NCI-H2081 treated with DMSO at 0.1 percent for 48 hours (cell line): ENCODE data around the gene MYRIP.
"Not testable (repeated sequence)": the region's sequence is repeated elsewhere in the genome, so short reads cannot be mapped to it uniquely, and the experiment has no call there.

Experiments
- DNase-seq: peaks from one replicate; lab custom pipeline; 2025; lab: John Stamatoyannopoulos, UW

The MYRIP gene

DNA sequence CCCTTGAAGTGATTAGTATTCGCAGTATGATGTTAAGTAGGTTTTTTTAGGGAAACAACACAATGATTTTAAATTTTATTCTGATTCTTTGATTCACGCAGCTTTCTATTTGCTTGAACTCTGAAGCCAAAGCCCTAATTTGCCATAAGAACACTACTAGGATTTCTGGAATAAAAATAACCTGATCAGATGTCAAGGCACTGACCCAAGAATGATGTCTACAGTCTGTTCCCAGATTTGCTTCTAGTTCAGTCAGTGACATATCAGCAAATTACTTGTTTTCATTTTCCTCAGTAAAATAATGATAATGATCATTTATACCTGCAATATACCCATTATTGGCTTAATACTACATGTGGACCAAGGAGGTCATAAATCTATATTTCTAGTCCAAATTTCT lies 320.6 kb downstream of the MYRIP start:
- DNase-seq, result no peak

DNA sequence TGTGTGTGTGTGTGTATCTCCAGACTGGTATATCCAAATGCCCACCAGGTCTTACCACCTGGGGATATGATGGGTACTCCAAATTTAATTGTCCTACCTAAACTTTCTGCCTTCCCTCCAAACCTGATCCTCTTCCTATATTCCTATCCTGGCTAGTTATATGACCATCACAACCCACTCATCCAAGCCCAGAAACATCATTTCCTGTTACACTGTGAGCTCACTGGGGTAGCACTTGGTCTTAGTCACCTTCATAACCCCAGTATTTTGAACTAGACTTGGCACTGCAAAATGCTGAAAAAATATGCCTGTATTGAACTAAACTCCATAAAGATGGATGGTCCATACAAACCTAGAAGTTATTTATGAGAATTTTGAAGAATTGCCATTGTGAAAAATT lies 321.3 kb downstream of the MYRIP start:
- DNase-seq, result no peak

DNA sequence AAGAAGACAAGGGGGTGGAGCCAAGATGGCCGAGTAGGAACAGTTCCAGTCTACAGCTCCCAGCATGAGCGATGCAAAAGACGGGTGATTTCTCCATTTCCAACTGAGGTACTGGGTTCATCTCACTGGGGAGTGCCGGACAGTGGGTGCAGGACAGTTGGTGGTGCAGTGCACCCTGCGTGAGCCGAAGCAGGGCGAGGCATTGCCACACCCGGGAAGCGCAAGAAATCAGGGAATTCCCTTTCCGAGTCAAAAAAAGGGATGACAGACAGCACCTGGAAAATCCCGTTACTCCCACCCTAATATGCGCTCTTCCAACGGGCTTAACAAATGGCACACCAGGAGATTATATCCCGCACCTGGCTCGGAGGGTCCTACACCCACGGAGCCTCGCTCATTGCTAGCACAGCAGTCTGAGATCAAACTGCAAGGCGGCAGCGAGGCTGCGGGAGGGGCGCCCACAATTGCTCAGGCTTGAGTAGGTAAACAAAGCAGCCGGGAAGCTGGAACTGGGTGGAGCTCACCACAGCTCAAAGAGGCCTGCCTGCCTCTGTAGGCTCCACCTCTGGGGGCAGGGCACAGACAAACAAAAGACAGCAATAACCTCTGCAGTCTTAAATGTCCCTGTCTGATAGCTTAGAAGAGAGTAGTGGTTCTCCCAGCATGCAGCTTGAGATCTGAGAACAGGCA lies 324.6 kb downstream of the MYRIP start:
- DNase-seq, result not testable (repeated sequence)

DNA sequence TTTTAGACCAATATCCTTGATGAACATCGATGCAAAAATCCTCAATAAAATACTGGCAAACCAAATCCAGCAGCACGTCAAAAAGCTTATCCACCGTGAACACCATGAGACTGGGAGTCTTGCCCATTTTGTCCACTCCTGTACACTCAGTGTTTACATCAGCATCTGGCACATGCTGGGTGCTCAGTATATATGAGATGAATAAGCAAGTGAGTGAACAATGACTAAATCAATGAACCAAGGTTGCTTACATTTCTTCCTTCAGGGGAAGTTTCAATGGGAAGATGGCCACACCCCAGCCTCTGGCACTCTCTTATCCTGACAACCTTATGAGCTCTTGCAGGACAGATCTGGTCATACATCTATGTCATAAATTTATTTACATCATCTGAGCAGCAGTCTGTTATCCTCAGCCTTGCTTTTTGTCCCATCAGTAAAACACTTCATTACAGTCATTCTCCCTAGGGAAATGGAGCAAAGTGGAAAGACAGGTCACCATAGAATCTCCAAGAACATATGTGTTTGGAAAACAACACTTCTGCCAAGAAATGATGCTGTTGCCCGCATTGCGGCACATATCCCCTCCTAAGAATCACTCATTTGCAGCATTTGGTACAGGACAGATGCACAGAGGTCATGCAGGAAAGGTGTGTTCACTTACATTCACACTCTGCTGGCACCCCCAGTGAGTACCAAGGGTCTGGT lies 328.3 kb downstream of the MYRIP start:
- no peak for DNase-seq

DNA sequence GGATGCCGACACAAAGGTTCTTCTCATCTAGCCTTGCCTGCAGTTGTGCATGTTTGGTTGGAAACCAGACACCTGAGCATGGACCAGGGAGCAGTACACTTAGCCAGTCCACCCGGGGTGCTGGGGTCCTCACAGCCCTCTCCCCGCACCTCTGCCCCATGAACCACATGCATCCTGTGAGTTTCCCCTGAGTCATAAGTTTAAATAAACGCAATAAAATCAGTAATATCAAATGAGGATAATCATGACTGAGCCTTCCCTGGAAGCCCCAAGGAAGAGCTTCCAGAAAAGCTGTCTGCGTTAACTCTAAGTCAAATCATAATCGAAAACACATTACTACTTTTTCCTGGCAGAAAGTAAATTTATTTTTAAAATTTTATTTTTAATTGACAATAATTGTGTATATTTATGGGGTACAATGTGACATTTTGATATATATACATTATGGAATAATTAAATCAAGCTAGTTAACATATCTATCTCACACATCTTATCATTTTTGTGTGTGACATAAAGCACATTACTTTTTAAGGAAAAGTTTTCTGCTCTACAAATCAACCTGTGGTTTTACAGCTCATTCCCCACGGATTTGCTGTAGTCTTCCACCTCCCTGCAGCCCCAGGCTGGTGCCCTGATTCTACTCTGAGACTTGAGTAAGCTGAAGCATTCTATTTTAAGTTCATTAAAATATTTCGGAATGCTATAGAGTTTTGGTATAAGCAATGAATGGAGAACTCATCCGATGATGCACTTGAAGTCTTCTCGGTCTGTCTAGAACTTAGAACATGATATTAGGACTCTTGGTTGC lies 334.1 kb downstream of the MYRIP start:
- DNase-seq, result no peak

DNA sequence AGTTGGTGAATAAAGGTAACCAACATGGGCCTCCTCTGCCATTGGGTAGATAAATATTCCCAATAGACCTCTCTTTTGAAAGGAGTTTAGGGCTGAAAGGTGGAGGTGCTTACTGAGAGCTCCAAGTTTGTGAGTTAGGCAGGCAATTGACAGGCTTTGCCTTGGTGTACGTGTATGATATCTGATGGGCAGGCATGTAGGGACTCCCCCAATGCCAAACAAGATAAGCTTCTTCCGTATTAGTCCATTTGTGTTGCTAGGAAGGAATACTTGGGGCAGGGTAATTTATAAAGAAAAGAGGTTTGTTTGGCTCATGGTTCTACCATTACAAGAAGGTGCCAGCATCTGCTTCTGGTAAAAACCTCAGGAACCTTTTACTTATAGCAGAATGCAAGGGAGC lies 339.4 kb downstream of the MYRIP start:
- DNase-seq, result no peak

DNA sequence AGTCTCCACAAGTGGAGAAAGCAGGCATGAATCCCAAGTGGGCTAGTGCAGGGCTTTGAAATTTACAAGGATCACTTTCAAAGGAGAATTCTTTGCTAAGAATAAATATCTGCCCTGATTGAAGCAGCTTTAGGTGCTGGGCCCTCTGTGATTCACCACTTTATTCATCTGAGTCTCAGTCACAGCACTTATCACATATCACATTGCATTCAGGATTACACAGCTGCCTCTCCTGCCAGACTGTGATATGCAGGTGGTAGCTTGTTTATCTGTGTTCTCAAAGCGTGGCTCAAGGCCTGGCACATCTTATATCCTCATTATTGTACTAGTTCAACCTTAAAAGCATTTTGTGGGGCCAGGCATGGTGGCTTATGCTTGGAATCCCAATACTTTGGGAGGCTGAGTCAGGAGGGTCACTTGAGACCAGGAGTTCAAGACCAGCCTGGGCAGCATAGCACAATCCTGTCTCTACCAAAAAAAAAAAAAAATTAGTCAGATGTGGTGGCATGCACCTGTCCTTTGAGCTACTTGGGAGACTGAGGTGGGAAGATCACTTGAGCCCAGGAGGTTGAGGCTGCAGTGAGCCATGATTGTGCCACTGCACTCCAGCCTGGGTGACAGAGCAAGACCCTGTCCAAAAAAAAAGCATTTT lies 343.2 kb downstream of the MYRIP start:
- DNase-seq, result peak; percentile 45

DNA sequence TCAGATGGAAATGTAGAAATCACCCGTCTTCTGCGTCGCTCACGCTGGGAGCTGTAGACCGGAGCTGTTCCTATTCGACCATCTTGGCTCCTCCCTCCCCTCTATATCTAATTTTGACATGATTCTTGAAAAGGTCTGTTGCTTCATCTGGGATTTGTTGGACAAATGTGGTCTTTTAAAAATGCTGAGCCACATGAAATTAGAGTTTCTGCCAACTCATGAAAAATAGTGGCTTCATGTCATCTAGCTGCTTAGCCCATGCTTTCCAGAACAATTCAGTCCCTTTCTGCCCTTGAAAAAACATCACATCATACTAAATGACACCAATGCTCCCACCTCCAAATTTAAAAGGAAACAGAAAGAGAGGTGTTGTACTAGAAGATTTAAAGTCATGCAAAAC lies 351.5 kb downstream of the MYRIP start:
- no peak for DNase-seq

DNA sequence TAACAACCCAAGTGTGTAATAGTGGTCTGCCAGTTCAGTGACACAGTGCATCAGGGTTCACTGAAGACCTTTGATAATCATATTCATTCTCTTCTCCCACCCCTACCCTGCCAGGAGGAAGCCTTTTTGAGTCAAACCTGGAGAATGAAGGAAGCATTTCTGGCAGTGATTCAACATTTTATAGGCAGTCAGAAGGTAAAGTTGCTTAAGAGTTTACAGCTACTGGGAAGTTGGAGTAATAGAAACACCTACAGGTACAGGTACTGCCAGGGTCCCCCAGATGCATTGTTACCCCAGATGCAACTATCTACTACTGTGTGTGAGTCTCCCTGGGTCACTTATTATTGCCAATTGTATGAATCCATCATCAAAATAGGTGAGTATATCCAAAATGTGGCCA lies 353.2 kb downstream of the MYRIP start:
- no peak for DNase-seq

DNA sequence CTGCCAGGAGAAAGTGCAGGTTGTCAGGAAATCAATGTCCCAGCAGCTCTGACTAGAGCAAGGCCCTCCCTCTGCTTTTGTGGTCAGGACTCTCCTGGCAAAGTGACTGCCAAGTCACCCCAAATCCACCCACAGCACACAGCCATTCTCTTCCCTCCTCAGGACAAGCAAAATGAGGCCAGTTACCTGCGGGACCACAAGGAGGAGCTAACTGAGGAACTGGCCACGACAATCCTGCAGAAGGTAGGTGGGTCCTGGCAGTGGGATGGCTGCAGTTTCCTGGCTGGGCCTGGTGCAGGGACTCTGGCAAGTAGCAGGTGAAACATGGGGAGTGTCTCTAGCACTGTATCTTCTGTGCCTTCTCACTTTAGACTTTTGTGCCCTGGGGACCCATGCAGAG lies 357.6 kb downstream of the MYRIP start:
- DNase-seq, result no peak

DNA sequence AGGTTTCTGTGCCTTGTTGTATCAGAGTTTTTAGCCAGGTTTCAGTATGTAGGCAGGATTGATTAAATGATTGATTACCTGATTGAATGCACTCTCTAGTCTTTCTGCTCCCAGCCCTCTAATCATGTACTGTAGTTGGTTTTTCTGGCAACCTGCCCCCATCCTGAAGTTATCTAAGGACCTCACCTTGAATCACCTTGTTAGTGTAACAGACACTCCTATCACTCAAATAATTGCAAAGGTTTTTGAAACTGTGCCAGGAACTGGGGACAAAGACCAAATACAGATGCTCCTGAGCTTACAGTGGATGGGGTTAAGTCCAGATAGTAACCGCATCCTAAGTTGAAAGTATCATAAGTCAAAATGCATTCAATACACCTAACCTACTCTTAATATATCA lies 358.5 kb downstream of the MYRIP start:
- no peak for DNase-seq

DNA sequence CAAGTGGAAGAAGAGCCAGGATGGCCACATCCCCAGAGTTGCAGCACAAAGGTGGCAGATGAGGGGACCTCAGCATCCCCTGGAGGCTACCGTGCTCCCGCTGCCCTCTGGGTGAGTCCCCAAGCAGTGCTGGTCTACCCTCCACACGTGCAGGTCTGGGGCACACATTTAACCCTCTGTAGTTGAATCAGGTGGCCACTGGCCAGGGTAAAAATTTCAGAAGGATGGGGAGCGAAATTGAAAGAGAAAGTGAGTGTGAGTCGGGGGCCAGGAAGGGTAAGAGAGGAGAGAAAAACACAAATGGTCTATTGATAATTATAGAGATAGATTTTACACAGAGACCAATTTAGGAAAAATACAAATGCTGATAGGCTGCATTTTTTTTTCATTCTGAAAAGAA lies 360.6 kb downstream of the MYRIP start:
- DNase-seq, result no peak

DNA sequence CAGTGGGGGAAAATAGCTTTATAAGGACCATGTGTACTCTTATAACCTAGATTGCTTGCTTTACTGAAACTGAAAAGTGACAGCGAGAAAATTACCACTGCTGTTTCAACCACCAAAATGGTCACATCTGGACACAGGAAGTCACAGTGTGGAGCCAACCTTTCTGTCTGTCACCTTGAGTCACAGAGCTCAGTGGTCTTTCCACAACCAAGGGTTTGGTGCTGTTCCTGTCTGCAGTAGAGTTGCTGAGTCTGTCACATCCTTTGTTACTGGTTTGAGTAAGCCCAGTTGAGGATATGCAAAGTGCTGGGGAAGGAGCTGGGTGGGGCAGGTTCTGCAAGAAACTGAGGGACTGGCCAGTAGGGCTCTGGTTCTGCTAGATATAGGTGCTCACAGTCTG lies 361.0 kb downstream of the MYRIP start:
- DNase-seq, result no peak

DNA sequence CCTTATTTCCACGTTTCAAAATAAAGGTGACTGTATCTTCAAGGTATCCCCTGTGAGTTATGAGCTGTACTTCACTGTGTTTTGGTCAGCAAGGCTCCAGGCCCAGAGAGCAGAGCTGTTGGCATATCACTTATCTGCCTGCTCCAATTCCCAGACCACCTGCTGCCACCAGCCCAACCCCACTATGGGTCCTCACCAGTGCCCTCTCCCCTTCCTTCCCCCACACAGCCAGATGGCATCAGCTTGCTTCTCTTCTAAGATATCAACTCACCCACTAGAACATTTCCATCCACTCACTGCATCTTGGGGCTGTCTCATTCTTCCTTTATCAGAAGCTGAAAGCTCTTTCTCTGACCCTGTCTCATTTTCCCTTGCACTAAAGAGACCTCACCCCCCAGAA lies 363.2 kb downstream of the MYRIP start:
- DNase-seq, result no peak

DNA sequence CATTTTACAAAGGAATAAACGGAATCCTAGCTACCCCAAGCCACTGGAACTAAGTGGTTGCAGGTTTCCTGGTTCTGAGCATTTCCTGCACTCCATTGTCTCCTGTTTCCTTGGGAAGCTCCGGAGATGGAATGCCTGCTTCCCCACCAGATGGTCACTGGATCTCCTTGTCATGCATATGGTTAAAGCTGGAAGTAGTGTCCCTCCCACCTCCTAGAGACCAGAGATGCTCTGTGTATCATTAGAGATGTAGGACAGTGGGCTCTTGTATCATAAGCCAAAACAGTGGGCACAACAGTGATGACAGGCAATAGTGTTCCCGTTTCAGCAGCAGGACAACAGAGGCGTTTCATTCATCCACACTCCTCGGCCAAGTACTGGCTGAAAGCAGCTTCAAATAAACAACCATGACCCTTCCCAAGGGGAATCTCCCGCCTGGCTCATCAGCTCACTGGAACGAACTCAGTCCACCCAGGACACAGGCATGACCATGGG lies 363.9 kb downstream of the MYRIP start:
- DNase-seq, result no peak

DNA sequence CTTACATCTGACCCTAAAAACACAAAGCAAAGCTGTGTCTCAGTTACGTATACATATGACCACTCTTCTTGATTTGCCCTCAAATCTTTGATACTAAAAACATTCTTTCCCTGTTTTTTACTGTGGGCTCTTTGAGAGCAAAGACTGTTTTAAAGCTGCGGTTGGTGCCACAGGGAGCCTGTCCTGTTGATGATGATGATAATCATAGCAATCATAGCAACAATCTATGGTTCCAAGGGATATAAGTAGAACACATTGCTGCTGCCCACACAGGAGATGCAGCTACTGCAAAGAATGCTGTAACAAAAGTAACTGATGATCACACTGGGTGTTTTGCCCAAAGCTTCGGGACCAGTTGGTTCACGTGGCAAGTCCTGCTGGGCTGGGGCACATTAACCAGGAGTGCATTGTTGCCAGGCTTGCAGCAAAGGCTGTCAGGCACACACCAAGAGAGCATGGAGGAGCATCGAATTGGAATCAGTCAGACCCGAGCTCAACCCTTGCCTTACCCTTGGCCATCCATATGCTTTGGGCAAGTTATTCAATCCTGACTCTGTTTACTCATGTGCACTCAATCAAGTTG lies 368.7 kb downstream of the MYRIP start:
- DNase-seq, result no peak

DNA sequence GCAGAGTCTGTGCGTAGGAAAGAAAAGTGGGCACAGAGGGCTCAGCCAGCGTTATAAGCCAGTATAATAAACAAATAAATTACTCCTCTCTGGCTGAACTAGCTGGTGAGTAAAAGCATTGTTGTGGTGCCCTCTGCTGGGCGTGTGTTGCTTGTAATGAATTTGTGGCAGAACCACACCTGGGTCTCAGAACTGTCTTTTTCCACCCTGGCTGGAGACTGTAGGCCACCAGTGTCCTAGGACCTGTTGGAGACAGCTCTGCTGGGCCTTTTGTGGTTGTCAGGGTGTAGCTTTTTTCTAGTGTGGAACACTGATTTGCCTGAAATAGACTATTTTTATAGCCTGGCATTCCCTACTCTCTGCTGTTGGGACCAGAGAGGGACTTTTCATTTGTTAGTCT lies 369.6 kb downstream of the MYRIP start:
- DNase-seq, result no peak

DNA sequence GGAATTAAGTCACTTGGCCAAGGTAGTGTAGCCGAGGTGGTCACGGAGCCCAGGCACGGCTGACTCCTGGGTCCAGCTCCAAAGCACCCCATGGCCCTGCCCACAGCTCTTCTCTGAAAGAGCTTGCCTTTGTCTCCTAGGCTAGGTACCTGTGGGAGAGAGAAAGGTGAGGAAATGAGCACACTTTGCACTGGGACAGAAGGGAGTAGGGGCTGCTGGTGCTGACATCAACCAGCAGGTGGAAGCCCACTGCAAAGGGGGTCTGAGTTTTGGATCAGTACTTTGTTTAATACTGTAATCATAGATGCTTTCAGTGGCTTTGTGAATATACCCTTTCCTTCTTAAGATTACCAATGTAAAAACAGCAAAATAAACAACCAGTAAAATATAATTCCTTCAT lies 371.8 kb downstream of the MYRIP start:
- DNase-seq, result no peak

DNA sequence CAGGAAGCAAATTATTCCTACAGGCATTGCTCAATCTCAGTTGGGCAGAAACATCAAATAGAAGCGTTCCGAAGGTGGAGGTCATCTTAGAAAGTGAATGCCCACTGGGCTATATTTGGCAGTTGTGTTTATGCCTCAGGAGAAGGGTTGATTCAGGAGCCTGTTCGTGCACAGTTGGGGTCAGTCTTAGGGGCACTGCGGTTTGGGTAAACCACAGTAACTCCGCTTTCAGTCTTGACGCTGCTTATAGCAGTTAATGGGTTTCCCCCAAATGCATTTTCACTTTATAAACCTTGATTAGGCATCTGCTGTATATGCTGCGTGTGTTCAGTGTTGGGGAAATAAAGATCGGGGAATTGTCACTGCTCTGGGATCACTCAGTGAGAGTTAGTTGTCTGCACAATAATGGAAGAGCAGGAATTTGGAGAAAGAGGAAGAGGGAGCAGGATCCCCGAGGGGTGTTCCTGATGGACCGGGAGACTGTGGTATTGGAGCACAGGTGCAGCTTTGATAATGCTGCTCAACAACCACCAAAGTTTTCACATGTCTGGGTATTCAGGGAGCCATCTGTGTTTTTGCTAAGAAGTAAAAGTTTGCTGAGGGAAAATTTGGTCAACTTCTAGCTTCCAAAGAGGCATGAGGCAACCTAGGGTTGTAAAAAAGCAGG lies 375.8 kb downstream of the MYRIP start:
- no peak for DNase-seq

DNA sequence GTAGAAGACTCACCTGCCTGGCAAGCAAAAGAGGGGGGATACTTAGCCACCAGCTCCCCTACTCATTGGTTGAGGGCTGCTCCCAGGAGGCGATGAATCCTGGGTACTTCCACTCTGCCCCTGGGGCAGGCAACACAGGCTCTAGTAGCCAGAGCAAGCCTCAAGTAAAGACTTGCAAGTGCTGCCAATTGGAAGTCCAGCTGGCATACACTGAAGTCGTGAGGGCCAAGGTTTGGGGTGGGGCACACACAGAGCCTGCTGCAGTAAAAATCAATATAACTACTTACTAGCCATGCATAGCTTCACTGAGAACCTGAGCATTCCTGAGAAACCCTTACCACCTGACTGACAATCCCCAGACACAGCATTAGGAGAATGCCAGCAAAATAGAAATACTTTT lies 377.1 kb downstream of the MYRIP start:
- no peak for DNase-seq

DNA sequence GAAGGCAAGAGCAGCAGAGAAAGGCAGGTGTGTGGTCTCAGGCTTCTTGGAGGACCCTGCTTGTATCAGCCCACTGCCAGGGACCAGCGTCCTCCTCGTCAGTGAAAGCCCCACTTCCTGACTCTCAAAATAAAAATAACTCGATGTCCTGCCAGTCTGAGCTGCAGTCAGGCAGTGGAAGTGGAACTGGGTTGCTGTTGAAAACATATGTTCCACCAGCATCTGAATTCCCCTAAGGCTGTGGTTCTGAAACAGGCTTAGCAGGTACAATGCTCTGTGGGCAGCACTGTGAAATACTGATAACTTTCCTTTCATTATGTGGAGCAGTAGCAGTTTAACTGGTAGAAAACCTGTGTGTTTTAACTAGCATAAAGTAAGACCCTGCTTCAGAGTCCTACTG lies 378.5 kb downstream of the MYRIP start:
- DNase-seq, result no peak

DNA sequence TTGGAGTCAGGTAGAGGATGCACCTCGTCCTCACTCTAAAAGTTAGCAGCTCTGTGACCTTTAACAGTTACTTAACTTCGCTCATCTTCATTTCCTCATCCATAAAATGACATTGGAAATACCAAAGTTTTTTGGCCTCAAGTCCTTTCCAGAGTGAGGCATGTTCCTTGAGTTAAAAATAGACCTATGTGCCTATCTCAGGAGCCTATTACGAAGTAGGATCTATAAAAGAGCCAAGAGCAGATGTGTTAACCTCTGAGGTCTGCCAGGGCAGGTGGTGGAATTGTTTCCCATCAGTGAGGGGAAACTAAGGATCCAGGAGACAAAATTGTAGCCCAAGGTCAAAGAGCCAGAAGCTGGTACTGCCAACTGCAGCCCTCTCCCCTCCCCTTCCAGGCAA lies 379.7 kb downstream of the MYRIP start:
- DNase-seq, result no peak
